Right kidney (tissue), 1 donor: ENCODE results near the gene SLC1A6.
"Not testable (repeated sequence)": the region's sequence is repeated elsewhere in the genome, so short reads cannot be mapped to it uniquely, and the experiment has no call there.

Experiments used
- DNase-seq: peaks from one replicate; pipeline ENCODE4 v3.0.0-alpha.2; 2016

Gene SLC1A6

DNA sequence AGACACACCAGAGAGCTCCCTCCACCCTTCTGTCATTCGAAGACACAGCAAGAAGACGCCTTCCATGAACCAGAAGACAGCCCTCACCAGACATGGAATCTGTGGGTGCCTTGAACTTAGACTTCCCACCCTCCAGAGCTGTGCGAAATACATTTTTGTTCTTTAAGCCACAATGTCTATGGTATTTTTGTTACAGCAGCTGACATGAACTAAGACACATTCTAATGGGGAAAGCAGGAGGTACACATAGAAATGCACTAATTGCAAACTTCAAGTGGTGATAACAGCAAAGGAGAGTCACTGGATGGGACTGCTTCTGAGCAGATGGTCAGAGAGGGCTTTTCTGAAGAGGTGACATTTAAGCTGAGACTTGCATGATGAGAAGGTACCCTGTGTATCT is 22.2 kb downstream of the SLC1A6 start:
- DNase-seq = no peak

DNA sequence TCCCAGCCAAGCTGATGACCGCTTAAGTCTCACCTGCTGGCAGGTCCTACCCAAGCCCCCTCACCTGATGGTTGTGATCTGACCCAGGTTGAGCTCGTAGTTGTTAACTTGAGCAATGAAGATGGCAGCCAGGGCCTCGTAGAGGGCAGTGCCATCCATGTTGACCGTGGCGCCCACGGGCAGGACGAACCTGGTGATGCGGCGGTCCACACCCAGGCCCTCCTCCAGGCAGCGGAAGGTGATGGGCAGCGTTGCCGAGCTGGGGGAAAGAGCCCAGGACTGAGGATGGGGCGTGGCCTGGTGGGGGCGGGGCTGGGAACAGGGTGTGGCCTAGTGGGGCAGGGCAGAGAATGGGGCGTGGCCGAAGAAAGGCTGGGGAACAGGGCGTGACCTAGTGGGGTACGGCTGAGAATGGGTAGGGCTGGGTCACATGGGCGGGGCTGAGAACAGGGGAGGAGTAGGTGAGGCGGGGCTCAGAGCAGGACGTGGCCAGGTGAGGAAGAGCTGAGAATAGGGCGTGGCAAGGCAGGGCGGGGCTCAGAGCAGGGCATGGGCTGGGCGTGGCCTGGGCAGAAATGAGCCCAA is 25.5 kb downstream of the SLC1A6 start:
- no peak for DNase-seq

DNA sequence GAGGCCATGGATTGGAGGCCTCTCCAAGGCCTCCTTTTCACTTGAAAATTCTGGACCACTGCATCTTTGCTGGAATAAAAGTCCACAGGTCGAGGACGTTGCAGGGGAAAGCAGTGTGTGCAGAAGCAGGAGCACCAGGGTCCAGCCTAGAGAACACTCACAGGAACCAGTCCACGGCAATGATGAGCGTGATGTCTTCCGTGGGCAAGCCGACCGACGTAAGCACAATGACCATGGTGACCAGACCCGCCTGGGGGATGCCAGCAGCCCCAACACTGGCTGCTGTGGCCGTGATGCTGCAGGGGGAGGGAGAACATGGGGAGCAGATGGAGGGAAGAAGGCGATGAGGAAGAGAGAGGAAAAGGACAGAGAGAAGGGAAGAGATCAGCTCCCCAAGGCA is 26.9 kb downstream of the SLC1A6 start:
- DNase-seq = no peak

- DNase-seq = no peak
These were observed 29.2 kb downstream of the SLC1A6 start for GRCh38 chr19:14950421-14950820.

DNA sequence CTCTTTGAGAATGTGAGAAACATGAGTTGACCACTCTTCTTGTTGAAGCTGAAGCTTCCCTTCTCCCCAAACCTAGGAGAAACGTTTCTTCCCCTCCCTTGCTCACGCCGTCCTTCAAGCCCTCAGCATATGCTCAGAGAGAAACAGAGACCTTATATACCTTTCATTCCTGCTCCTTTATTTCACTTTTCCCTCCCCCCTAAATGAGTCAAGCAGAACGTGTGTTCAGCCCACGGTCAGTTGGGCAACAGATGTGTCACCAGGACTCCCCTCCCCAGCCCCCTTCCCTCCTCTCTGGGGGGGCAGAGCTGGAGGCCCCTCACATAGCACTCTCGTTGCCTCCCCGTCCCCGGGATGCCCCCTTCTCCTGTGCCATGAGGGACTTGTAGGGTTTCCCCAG is 29.8 kb downstream of the SLC1A6 start:
- DNase-seq = no peak

GRCh38 chr19:14949413-14949812 is 30.3 kb downstream of the SLC1A6 start:
- not testable (repeated sequence) for DNase-seq

DNA sequence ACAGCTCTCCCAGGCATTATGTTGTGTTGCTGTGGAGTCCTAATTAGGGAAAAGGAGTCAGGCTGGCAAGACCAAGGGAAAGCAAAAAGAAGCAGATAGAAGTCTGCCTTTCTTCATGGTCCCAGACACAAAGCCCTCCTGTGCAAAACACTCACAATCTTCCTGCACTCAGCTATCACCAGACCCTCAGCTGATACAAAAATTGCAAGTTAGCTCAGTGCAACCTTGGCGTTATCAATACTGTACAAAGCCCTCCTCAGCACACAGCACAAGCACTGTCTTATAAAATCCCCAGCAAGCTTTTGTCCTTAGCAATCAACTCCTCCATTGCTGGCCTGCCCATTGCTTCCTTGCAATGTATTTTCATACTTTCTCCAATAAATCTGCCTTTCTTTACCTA is 35.2 kb downstream of the SLC1A6 start:
- no peak for DNase-seq

GRCh38 chr19:14943601-14944000 is 36.1 kb downstream of the SLC1A6 start:
- no peak for DNase-seq

- DNase-seq = no peak
These were observed 38.5 kb downstream of the SLC1A6 start, which contains the start of gene OR7C2 for GRCh38 chr19:14941189-14941588. TSS of gene OR7C2 (plus strand) at chr19:14941489. CDS start at chr19:14941489, 0 bp downstream.

DNA sequence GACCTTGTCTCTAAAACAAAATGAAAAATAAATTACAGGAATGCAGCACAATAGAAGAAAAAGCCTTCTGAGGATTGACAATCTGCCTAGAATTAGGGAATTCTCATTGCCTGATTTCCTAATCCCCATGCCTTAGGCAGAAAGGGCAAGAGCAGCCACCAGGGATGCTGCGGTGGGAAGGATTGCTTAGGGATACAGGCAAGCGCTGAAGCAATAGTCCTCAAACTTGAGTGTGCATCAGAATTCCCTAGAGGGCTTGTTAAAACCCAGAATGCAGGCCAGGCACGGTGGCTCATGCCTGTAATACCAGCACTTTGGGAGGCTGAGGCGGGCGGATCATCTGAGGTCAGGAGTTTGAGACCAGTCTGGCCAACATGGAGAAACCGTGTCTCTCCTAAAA is 39.4 kb downstream of the SLC1A6 start:
- no peak for DNase-seq

GRCh38 chr19:14933506-14933905 is 46.2 kb downstream of the SLC1A6 start:
- DNase-seq = no peak

- DNase-seq = no peak
These were observed 62.8 kb downstream of the SLC1A6 start for GRCh38 chr19:14916848-14917247.

DNA sequence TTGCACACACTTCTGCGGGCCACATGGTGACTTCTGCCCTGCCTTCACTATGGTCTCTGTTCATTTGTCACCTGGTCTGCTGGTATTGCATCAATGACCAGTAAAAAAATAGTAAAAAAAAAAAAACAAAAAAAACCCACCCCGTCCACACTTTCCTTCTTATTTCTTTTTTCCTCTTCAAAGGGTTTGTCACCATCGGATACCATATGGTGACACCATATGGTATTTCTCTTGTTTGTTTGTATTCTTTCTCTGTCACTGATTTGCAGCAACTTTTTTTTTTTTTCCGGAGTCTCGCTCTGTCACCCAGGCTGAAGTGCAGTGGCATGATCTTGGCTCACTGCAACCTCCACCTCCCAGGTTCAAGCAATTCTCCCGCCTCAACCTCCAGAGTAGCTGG is 64.5 kb downstream of the SLC1A6 start:
- no peak for DNase-seq

GRCh38 chr19:14906711-14907110 is 73.0 kb downstream of the SLC1A6 start:
- DNase-seq = no peak

DNA sequence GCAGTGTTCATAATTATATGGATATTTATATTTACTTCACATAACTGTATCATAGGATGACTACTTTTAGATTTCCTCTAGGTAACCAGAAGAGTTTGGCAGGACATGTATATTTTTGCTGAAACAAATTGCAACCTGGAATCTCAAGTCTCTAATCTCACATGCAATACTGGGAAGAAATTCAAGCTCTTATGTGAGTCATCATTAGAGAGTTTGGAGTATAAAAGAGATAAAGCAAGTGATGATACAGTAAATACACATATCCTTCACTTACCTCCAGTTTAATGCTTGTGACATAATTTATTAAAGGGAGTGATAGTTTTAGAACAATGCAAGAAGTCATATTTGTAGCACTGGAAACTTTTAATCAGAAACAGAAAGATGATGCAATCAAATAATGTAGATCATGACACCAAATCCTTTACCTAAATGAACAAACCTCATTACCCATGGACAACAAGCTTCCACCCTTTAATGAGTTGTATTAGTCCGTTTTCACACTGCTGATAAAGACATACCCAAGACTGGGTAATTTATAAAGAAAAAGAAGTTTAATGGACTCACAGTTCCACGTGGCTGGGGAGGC is 77.9 kb downstream of the SLC1A6 start:
- no peak for DNase-seq
